Uterus (tissue), 4 donors: ENCODE measurements around the gene SLC1A6. TPM values are rescaled to one million over a fixed set of nuclear protein-coding genes. Genes with fewer than 3 reads are reported as not detected.

Experiments used
- DNase-seq, 2 donors: peaks; one replicate each; pipeline ENCODE4 v3.0.0-alpha.2; 2019 to 2020
- H3K27ac ChIP-seq, 2 donors: fragments of 200-600 bp; sonication (generic); 1 replicate in 1 of 2; 2 replicates in 1 of 2; pipeline ENCODE4 v1.5.1; 2016 to 2018
- H3K27me3 ChIP-seq, 2 donors: fragments of 200-600 bp; sonication (generic); one replicate each; pipeline ENCODE4 v1.5.1; 2018 to 2019; ENCODE audit warnings: control low read depth in 1 of 2
- H3K36me3 ChIP-seq, 2 donors: fragments of 200-600 bp; sonication (generic); one replicate each; pipeline ENCODE4 v1.5.1; 2019; ENCODE audit warnings: control low read depth in 1 of 2
- H3K4me1 ChIP-seq, 2 donors: fragments of 200-600 bp; sonication (generic); one replicate each; pipeline ENCODE4 v1.5.1; 2018 to 2019; ENCODE audit warnings: control low read depth in 1 of 2
- H3K4me3 ChIP-seq, 2 donors: fragments of 200-600 bp; sonication (generic); 1 replicate in 1 of 2; 2 replicates in 1 of 2; pipeline ENCODE4 v1.5.1; 2018 to 2019; ENCODE audit warnings: mild to moderate bottlenecking in 1 of 2
- H3K9me3 ChIP-seq, 2 donors: fragments of 200-600 bp; sonication (generic); one replicate each; pipeline ENCODE4 v1.5.1; 2019; ENCODE audit warnings: control low read depth in 1 of 2
- POLR2A ChIP-seq, 2 donors: fragments of 450-650 bp; IDR thresholded peaks; one replicate each; pipeline ENCODE4 v1.6.1; 2016; ENCODE audit warnings: antibody characterized with exemption in 2 of 2, mild to moderate bottlenecking in 1 of 2, moderate library complexity in 1 of 2
- intact Hi-C: fragments of 100-400 bp; cut with DNase I; formaldehyde crosslinking; loops from one replicate; pipeline ENCODE4 v1.15.1; 2023; ENCODE audit warnings: low total_unique reads
- total RNA-seq, 4 donors: library from RNA; depleted of rRNA in 3 of 4; stranded (reverse); fragments of >200 nt in 3 of 4; gene quantifications; one replicate each; pipeline versions ENCODE4 v1.1.0 to v1.2.4, GENCODE V29; 2014 to 2023
- TF ChIP-seq, protein P1 (sequence below), 4 experiments: fragments of 200-600 bp in 2 of 4; fragments of 450-650 bp in 2 of 4; sonication (generic) in 2 of 4; IDR thresholded peaks; one replicate each; pipeline ENCODE4 v1.5.1; 2016 to 2019; ENCODE audit warnings: antibody characterized with exemption in 4 of 4, mild to moderate bottlenecking in 2 of 4, moderate library complexity in 1 of 4
- donor health status: DM: yes; HTN: yes; CAD: no.

SLC1A6 gene
- total RNA-seq, 4 donors from 2014 or later: 0.41 TPM; not detected in 3

DNA sequence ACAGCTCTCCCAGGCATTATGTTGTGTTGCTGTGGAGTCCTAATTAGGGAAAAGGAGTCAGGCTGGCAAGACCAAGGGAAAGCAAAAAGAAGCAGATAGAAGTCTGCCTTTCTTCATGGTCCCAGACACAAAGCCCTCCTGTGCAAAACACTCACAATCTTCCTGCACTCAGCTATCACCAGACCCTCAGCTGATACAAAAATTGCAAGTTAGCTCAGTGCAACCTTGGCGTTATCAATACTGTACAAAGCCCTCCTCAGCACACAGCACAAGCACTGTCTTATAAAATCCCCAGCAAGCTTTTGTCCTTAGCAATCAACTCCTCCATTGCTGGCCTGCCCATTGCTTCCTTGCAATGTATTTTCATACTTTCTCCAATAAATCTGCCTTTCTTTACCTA is 35.2 kb downstream of the SLC1A6 start:
- Histone ChIP-seq H3K27me3 (no peaks in the 10 kb centered on the region), H3K4me3 (no peak overlapping the region), H3K9me3 (no peaks in the 10 kb centered on the region), H3K36me3 (no peaks in the 10 kb centered on the region), H3K27ac (no peak overlapping the region), H3K4me1 (no peaks in the 10 kb centered on the region)
- DNase-seq: no peak
- no peak for TF ChIP-seq POLR2A (IDR thresholded peaks at IDR 0.05)
- TF ChIP-seq, protein P1, sequence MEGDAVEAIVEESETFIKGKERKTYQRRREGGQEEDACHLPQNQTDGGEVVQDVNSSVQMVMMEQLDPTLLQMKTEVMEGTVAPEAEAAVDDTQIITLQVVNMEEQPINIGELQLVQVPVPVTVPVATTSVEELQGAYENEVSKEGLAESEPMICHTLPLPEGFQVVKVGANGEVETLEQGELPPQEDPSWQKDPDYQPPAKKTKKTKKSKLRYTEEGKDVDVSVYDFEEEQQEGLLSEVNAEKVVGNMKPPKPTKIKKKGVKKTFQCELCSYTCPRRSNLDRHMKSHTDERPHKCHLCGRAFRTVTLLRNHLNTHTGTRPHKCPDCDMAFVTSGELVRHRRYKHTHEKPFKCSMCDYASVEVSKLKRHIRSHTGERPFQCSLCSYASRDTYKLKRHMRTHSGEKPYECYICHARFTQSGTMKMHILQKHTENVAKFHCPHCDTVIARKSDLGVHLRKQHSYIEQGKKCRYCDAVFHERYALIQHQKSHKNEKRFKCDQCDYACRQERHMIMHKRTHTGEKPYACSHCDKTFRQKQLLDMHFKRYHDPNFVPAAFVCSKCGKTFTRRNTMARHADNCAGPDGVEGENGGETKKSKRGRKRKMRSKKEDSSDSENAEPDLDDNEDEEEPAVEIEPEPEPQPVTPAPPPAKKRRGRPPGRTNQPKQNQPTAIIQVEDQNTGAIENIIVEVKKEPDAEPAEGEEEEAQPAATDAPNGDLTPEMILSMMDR (IDR thresholded peaks at IDR 0.05): no peak
- intact Hi-C loops: no loop called here

DNA sequence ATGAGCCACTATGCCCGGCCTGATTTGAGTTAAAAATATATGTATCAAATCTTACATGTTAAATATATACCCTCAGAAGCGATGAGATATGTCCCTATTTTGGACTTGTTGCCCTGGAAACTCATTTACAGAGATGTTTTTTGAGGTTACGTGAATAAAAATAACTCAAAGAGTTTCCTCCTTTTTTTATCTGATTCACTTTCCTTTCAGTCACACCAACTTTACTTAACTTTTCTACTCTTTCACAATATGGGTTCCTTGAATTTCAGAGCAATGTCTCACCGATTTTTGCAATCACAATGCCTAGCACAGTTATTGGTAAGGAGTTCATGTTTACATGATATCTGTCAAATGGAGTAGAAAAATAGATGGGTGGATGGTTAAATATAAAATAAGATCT is 36.1 kb downstream of the SLC1A6 start:
- Histone ChIP-seq H3K27me3 (no peaks in the 10 kb centered on the region), H3K4me3 (no peak overlapping the region), H3K9me3 (no peaks in the 10 kb centered on the region), H3K4me1 (no peaks in the 10 kb centered on the region), H3K36me3 (no peaks in the 10 kb centered on the region), H3K27ac (no peak overlapping the region)
- DNase-seq: no peak
- TF ChIP-seq, protein P1 (IDR thresholded peaks at IDR 0.05): no peak
- no peak for TF ChIP-seq POLR2A (IDR thresholded peaks at IDR 0.05)
- intact Hi-C loops: no loop called here

DNA sequence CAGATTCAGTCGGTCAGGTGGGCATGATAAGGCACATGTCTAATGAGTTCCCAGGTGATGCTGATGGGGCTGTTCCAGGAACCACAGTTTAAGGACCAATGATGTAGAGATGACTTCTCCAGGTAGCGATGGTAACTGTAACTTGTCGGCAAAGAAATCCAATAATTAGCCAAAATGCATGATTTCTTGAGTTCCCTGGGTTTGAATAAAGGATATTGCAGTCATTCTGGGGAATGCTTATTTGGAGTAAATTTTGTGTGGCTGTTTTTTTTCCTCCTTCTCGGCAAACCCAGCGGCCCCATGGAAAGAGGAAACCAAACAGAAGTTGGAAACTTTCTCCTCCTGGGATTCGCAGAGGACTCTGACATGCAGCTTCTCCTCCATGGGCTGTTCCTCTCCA is 38.5 kb downstream of the SLC1A6 start, which contains the start of gene OR7C2:
Gene OR7C2 (plus strand): TSS at position 301 of the 400 bp plus-strand sequence. CDS start 0 bp downstream, at position 301.
- no peak for DNase-seq
- H3K4me3 ChIP-seq: no peak within 1 kb of the TSS
- TF ChIP-seq POLR2A (IDR thresholded peaks at IDR 0.05): no peak
- TF ChIP-seq, protein P1 (IDR thresholded peaks at IDR 0.05): no peak
- no peak within 1 kb of the TSS for H3K27ac ChIP-seq
- intact Hi-C loops: no loop called here
- H3K36me3 ChIP-seq: no peaks in the 10 kb centered on the region
- H3K27me3 ChIP-seq: peaks cover 0 to 6% of the 10 kb centered on the region in 2 donors
- H3K9me3 ChIP-seq: no peaks in the 10 kb centered on the region
- H3K4me1 ChIP-seq: no peaks in the 10 kb centered on the region

- Histone ChIP-seq H3K27me3 (peaks cover 0 to 6% of the 10 kb centered on the region in 2 donors), H3K36me3 (no peaks in the 10 kb centered on the region), H3K9me3 (no peaks in the 10 kb centered on the region), H3K4me1 (no peaks in the 10 kb centered on the region), H3K4me3 (no peak overlapping the region), H3K27ac (no peak overlapping the region)
- DNase-seq: no peak
- intact Hi-C loops: no loop called here
- no peak for TF ChIP-seq POLR2A (IDR thresholded peaks at IDR 0.05)
- TF ChIP-seq, protein P1 (IDR thresholded peaks at IDR 0.05): no peak
Measured at GRCh38 chr19:14940266-14940665, 39.4 kb downstream of the SLC1A6 start.

DNA sequence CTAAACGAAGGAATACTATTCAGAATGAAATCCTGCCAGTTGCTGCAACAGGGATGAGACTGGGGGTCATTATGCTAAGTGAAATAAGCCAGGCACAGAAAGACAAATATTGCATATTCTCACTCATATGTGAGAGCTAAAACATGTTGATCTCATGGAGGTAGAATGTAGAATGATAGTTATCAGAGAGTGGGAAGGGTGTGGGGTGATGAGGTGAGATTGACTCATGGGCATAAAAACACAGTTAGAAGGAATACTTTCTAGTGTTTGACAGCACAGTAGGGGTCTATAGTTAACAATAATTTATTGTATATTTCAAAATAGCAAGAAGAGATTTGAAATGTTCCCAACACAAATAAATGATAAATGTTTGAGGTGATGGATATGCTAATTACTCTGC is 46.2 kb downstream of the SLC1A6 start:
- Histone ChIP-seq H3K27ac (no peak overlapping the region), H3K4me1 (no peaks in the 10 kb centered on the region), H3K9me3 (no peaks in the 10 kb centered on the region), H3K27me3 (peaks cover 0 to 6% of the 10 kb centered on the region in 2 donors), H3K36me3 (no peaks in the 10 kb centered on the region), H3K4me3 (no peak overlapping the region)
- no peak for TF ChIP-seq POLR2A (IDR thresholded peaks at IDR 0.05)
- TF ChIP-seq, protein P1 (IDR thresholded peaks at IDR 0.05): no peak
- DNase-seq: no peak
- intact Hi-C loops: no loop called here
